Measurements from ENCODE around the gene TMEM158.
A peak's percentile ranks its signal among the peaks of the same experiment; 100 is the strongest.

TMEM158 gene

DNA sequence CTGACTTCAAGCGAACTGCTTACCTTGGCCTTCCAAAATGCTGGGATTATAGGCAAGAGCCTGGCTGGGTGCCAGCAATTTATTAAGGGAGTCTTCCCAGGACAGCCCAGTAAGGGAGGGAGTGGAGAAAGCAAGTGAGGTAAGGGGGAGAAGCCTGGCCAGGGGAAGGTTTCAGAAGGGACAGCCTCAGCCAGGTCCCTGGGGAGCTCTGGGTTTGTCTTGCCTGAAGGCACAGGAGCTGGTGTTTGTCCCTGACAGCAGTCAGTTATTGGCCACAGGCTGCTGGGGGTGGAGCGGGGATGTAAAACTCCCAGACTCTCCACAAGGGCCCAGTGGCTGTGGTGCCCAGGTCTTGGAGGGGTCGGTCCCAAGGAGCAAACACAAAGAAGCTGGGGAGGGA, 46.9 kb downstream of the TMEM158 start (continued):
- TF ChIP-seq POU6F1 (CRISPR knock-in tag; IDR thresholded peaks at IDR 0.05; ENCODE audit: borderline replicate concordance, low read depth) = no peak
- no peak for TF ChIP-seq GLIS3 (CRISPR knock-in tag; IDR thresholded peaks at IDR 0.05)
- TF ChIP-seq ZFP3 (CRISPR knock-in tag; IDR thresholded peaks at IDR 0.05) = no peak
- no peak for TF ChIP-seq OSR1 (CRISPR knock-in tag; IDR thresholded peaks at IDR 0.05)
- TF ChIP-seq, protein P1, sequence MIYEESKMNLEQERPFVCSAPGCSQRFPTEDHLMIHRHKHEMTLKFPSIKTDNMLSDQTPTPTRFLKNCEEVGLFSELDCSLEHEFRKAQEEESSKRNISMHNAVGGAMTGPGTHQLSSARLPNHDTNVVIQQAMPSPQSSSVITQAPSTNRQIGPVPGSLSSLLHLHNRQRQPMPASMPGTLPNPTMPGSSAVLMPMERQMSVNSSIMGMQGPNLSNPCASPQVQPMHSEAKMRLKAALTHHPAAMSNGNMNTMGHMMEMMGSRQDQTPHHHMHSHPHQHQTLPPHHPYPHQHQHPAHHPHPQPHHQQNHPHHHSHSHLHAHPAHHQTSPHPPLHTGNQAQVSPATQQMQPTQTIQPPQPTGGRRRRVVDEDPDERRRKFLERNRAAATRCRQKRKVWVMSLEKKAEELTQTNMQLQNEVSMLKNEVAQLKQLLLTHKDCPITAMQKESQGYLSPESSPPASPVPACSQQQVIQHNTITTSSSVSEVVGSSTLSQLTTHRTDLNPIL (CRISPR knock-in tag; IDR thresholded peaks at IDR 0.05; ENCODE audit: low read depth) = no peak
- no peak for TF ChIP-seq RARB (CRISPR knock-in tag; IDR thresholded peaks at IDR 0.05)

DNA sequence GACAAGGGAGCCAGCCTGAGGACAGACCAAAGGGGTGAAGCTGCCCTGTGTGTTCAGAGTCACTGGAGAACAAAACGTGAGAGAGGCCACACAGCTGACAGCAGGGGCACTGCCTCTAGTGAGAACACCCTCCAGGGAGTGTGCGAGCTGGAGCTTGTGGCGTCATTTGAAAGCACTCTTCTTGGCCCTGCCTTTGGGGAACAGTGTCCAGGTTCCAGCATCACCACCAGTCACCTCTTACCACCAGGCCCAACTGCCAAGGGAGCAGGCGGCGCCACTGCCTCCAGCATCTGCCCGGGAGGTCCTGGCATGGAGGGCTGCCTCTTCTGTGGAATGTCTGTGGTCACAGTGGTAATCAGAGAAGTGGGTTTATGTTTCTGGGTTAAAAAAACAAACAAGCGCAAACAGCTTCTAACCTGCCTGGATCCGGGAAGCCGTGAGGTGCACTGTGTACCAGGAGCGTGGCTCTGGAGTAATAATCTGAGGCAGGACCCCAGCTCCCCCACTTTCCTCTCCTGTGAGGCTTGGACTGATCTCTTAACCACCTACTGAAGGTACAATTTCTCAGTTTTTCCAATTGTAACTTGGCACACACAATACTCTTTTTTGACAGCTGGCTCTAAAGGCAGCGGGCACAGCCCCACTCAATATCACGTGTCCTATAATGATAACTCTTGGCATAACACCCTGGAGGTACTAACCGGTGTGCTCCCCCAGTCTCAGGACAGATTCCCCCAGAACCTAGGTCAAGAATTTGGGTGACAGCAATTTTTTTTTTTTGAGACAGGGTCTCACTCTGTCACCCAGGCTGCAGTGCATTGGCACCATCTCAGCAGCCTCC, 47.7 kb downstream of the TMEM158 start:
- no peak for TF ChIP-seq TCF4 (CRISPR knock-in tag; IDR thresholded peaks at IDR 0.05; ENCODE audit: borderline replicate concordance)
- ATAC-seq = peak; percentile 61

DNA sequence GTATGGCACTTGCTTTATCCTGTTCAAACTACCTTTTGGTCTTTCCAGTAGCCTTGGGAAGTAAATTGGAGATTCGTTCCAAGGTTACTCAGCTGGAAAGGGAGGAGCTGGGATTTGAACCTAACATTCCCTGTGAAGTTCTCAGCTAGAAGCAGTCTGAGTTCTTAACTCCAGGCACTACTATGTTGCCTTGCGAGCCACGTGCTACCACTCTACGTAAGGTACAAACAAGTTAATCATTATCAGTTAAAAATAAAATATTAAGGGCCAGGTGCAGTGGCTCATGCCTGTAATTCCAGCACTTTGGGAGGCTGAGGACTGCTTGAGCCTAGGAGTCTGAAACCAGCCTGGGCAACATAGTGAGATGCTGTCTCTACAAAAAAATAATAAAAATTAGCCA, 49.2 kb downstream of the TMEM158 start:
- ATAC-seq = no peak
- no peak for TF ChIP-seq PPARA (CRISPR knock-in tag; IDR thresholded peaks at IDR 0.05; ENCODE audit: borderline replicate concordance)

Measured in SK-N-SH treated with all-trans-retinoic acid at 6 μM for 48 hours (cell line).